HEK293 (cell line): ENCODE data around the gene ERBB2.
"Not testable (repeated sequence)": the region's sequence is repeated elsewhere in the genome, so short reads cannot be mapped to it uniquely, and the experiment has no call there.

Experiments used
- CTCF ChIA-PET: fragments of 350-600 bp; formaldehyde crosslinking; extraction: SDS; loops from one replicate; lab custom pipeline; 2021; ENCODE audit warnings: antibody characterized with exemption; lab: Yijun Ruan, JAX
- POLR2A ChIA-PET: fragments of 300-600 bp; formaldehyde crosslinking; extraction: SDS; loops from one replicate; lab custom pipeline; 2020; ENCODE audit warnings: antibody characterized with exemption, inconsistent platforms; lab: Yijun Ruan, JAX
- H3K27ac ChIP-seq: fragments of 200-500 bp; sonication (Bioruptor generic); 2 replicates; pipeline ENCODE4 v1.5.1; 2014; ENCODE audit warnings: low read depth, low read length, control low read depth, inconsistent platforms; ENCODE audit errors: extremely low read depth
- H3K36me3 ChIP-seq, 2 experiments: fragments of 200-500 bp in 1 of 2; sonication (Bioruptor generic) in 1 of 2; 1 replicate in 1 of 2; 2 replicates in 1 of 2; pipeline ENCODE4 v1.5.1; 2014 to 2017; ENCODE audit warnings: inconsistent platforms in 2 of 2, low read length in 2 of 2; ENCODE audit not compliant: control insufficient read depth in 2 of 2, insufficient read depth in 1 of 2
- H3K4me1 ChIP-seq: fragments of 200-500 bp; sonication (Bioruptor generic); 2 replicates; pipeline ENCODE4 v1.5.1; 2014; ENCODE audit warnings: mild to moderate bottlenecking, low read length, inconsistent platforms; ENCODE audit not compliant: control insufficient read depth, insufficient read depth
- H3K4me3 ChIP-seq: 2 replicates; pipeline ENCODE4 v1.5.1; 2011; ENCODE audit warnings: low read depth, mild to moderate bottlenecking, control low read depth, low read length, moderate library complexity
- H3K9me3 ChIP-seq: fragments of 200-500 bp; sonication (Bioruptor generic); 2 replicates; pipeline ENCODE4 v1.5.1; 2014; ENCODE audit warnings: low read depth, low read length, inconsistent platforms; ENCODE audit not compliant: control insufficient read depth, insufficient read depth
- FEZF1 ChIP-seq: fragments of 450-650 bp; formaldehyde crosslinking; IDR thresholded peaks from 2 replicates; pipeline ENCODE4 v1.5.1; 2016; ENCODE audit warnings: missing biosample characterization, missing genetic modification characterization
- GLIS2 ChIP-seq: fragments of 450-650 bp; formaldehyde crosslinking; IDR thresholded peaks from 2 replicates; pipeline ENCODE4 v1.5.1; 2016; ENCODE audit warnings: missing biosample characterization, missing genetic modification characterization
- PRDM10 ChIP-seq: fragments of 450-650 bp; formaldehyde crosslinking; IDR thresholded peaks from 2 replicates; pipeline ENCODE4 v1.5.1; 2016; ENCODE audit warnings: missing biosample characterization, missing genetic modification characterization
- REST ChIP-seq: fragments of 450-650 bp; formaldehyde crosslinking; IDR thresholded peaks from 2 replicates; pipeline ENCODE4 v1.5.1; 2016; ENCODE audit warnings: missing biosample characterization, missing genetic modification characterization
- SP2 ChIP-seq: fragments of 450-650 bp; formaldehyde crosslinking; IDR thresholded peaks from 2 replicates; pipeline ENCODE4 v1.5.1; 2016; ENCODE audit warnings: missing biosample characterization, missing genetic modification characterization
- SP7 ChIP-seq: fragments of 450-650 bp; formaldehyde crosslinking; IDR thresholded peaks from 2 replicates; pipeline ENCODE4 v1.5.1; 2016; ENCODE audit warnings: missing biosample characterization, missing genetic modification characterization
- TRIM28 ChIP-seq: IDR thresholded peaks from 2 replicates; pipeline ENCODE4 v1.6.1; 2011; ENCODE audit warnings: low read length, control low read depth, borderline replicate concordance
- ZBTB17 ChIP-seq: fragments of 450-650 bp; formaldehyde crosslinking; IDR thresholded peaks from 2 replicates; pipeline ENCODE4 v1.5.1; 2016; ENCODE audit warnings: missing biosample characterization, missing genetic modification characterization
- ZFP41 ChIP-seq: fragments of 450-650 bp; formaldehyde crosslinking; IDR thresholded peaks from 2 replicates; pipeline ENCODE4 v1.5.1; 2016; ENCODE audit warnings: missing biosample characterization, missing genetic modification characterization, borderline replicate concordance
- ZNF121 ChIP-seq: fragments of 450-650 bp; formaldehyde crosslinking; IDR thresholded peaks from 2 replicates; pipeline ENCODE4 v1.5.1; 2016; ENCODE audit warnings: missing biosample characterization, missing genetic modification characterization
- ZNF146 ChIP-seq: fragments of 450-650 bp; formaldehyde crosslinking; IDR thresholded peaks from 2 replicates; pipeline ENCODE4 v1.5.1; 2016; ENCODE audit warnings: missing biosample characterization, missing genetic modification characterization
- ZNF398 ChIP-seq: fragments of 450-650 bp; formaldehyde crosslinking; IDR thresholded peaks from 2 replicates; pipeline ENCODE4 v1.5.1; 2017; ENCODE audit warnings: missing biosample characterization, missing genetic modification characterization
- ZNF426 ChIP-seq: fragments of 450-650 bp; formaldehyde crosslinking; IDR thresholded peaks from 2 replicates; pipeline ENCODE4 v1.5.1; 2017; ENCODE audit warnings: missing biosample characterization, missing genetic modification characterization, mild to moderate bottlenecking, inconsistent platforms, moderate library complexity
- ZNF544 ChIP-seq: fragments of 450-650 bp; formaldehyde crosslinking; IDR thresholded peaks from 2 replicates; pipeline ENCODE4 v1.5.0; 2017; ENCODE audit warnings: missing biosample characterization, missing genetic modification characterization
- ZNF600 ChIP-seq: fragments of 450-650 bp; formaldehyde crosslinking; IDR thresholded peaks from 2 replicates; pipeline ENCODE4 v1.5.1; 2016; ENCODE audit warnings: missing biosample characterization, missing genetic modification characterization
- ZNF629 ChIP-seq: fragments of 450-650 bp; formaldehyde crosslinking; IDR thresholded peaks from 2 replicates; pipeline ENCODE4 v1.5.1; 2017; ENCODE audit warnings: missing biosample characterization, missing genetic modification characterization
- ZNF76 ChIP-seq: fragments of 450-650 bp; formaldehyde crosslinking; IDR thresholded peaks from 2 replicates; pipeline ENCODE4; 2016; ENCODE audit warnings: low read depth, missing biosample characterization, missing genetic modification characterization, borderline replicate concordance
- TF ChIP-seq, protein P1 (sequence below): fragments of 450-650 bp; formaldehyde crosslinking; IDR thresholded peaks from 2 replicates; pipeline ENCODE4 v1.5.1; 2017; ENCODE audit warnings: missing biosample characterization, missing genetic modification characterization
- TF ChIP-seq, protein P2 (sequence below): fragments of 450-650 bp; formaldehyde crosslinking; IDR thresholded peaks from 2 replicates; pipeline ENCODE4 v1.5.1; 2016; ENCODE audit warnings: missing biosample characterization, missing genetic modification characterization

The ERBB2 gene

GRCh38 chr17:39699157-39699817 lies 577 bp upstream of the ERBB2 start:
- Histone ChIP-seq H3K4me1 (peaks cover 13% of the 10 kb centered on the region; the same call in 1 of the 2 replicates), H3K27ac (peak overlapping the region; percentile 68; the same call in 1 of the 2 replicates), H3K4me3 (peak overlapping the region; percentile 81), H3K36me3 (peaks cover 0 to 35% of the 10 kb centered on the region in 2 experiments; a peak in 1 of 3 replicates)
- CTCF ChIA-PET: interaction anchor here (0.6 to 3.5 kb wide), 10 partner anchors 11 to 259 kb away, joined by 3 to 22 read pairs (median 5); partner anchors contain the start of genes MIEN1 and PGAP3
- TF ChIP-seq SP7 (tag by site-specific recombination): 0 out of 2 replicates have a peak, but pooled peaks have one; percentile 22
- not testable (repeated sequence) for H3K9me3 ChIP-seq
- POLR2A ChIA-PET: interaction anchor here (0.7 to 2.4 kb wide), 24 partner anchors 8 to 414 kb away, joined by 3 to 42 read pairs (median 5); partner anchors contain the start of genes LRRC3C, MIEN1, ORMDL3 and PGAP3

DNA sequence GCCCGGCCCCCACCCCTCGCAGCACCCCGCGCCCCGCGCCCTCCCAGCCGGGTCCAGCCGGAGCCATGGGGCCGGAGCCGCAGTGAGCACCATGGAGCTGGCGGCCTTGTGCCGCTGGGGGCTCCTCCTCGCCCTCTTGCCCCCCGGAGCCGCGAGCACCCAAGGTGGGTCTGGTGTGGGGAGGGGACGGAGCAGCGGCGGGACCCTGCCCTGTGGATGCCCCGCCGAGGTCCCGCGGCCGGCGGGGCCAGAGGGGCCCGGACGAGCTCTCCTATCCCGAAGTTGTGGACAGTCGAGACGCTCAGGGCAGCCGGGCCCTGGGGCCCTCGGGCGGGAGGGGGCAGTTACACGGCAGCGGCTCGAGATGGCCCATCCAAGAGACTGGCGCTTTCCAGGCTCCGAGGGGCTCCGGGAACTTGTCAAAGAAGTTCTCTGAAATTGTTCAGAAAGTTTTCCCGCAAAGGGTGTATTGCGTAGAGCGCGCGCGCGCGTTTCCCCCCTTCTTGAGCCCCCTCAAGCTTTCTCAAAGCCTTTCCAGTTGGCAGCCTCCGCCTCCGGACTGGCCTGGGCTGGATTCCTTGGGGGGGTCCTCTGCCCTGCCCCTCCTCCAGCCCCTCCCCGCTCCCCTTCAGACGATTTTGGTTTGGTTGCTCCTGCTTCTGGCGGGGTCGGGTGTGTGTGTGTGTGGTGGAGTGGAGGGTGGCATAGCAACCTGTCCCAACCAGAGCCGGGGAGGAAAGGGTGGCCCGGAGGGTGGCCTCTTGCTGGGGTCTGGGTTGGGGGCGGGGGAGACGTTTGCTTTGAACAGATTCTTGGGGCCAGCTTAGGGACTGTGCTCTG lies 504 bp downstream of the ERBB2 start:
- Histone ChIP-seq H3K4me3 (peak overlapping the region; percentile 81), H3K9me3 (no peaks in the 10 kb centered on the region), H3K36me3 (peaks cover 0 to 25% of the 10 kb centered on the region in 2 experiments; a peak in 1 of 3 replicates), H3K27ac (peak overlapping the region; percentile 68; the same call in 1 of the 2 replicates), H3K4me1 (peaks cover 13% of the 10 kb centered on the region; the same call in 1 of the 2 replicates)
- ChIA-PET CTCF (interaction anchor here (0.6 to 3.5 kb wide), 15 partner anchors 12 to 258 kb away, joined by 3 to 22 read pairs (median 3); partner anchors contain the start of genes MIEN1 and PGAP3), POLR2A (interaction anchor here (0.7 to 2.4 kb wide), 26 partner anchors 9 to 413 kb away, joined by 3 to 42 read pairs (median 5); partner anchors contain the start of genes LRRC3C, MIEN1, ORMDL3 and PGAP3)
- no peak for TF ChIP-seq ZFP41 (tag by site-specific recombination)
- TF ChIP-seq FEZF1: no peak
- TF ChIP-seq REST (tag by site-specific recombination): no peak
- TF ChIP-seq PRDM10 (tag by site-specific recombination): peak; percentile 97
- no peak for TF ChIP-seq ZNF146
- TF ChIP-seq ZNF629 (tag by site-specific recombination): no peak
- TF ChIP-seq ZNF121 (tag by site-specific recombination): no peak
- peak; percentile 74 for TF ChIP-seq ZNF600 (tag by site-specific recombination)
- TF ChIP-seq, protein P1, sequence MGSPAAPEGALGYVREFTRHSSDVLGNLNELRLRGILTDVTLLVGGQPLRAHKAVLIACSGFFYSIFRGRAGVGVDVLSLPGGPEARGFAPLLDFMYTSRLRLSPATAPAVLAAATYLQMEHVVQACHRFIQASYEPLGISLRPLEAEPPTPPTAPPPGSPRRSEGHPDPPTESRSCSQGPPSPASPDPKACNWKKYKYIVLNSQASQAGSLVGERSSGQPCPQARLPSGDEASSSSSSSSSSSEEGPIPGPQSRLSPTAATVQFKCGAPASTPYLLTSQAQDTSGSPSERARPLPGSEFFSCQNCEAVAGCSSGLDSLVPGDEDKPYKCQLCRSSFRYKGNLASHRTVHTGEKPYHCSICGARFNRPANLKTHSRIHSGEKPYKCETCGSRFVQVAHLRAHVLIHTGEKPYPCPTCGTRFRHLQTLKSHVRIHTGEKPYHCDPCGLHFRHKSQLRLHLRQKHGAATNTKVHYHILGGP (tag by site-specific recombination): no peak
- TF ChIP-seq ZNF544 (tag by site-specific recombination): no peak
- TF ChIP-seq ZNF426 (tag by site-specific recombination): no peak
- TF ChIP-seq GLIS2: peak; percentile 65
- peak; percentile 85 for TF ChIP-seq ZNF398
- TF ChIP-seq, protein P2, sequence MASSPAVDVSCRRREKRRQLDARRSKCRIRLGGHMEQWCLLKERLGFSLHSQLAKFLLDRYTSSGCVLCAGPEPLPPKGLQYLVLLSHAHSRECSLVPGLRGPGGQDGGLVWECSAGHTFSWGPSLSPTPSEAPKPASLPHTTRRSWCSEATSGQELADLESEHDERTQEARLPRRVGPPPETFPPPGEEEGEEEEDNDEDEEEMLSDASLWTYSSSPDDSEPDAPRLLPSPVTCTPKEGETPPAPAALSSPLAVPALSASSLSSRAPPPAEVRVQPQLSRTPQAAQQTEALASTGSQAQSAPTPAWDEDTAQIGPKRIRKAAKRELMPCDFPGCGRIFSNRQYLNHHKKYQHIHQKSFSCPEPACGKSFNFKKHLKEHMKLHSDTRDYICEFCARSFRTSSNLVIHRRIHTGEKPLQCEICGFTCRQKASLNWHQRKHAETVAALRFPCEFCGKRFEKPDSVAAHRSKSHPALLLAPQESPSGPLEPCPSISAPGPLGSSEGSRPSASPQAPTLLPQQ (tag by site-specific recombination): no peak
- TF ChIP-seq SP2 (tag by site-specific recombination): no peak
- TF ChIP-seq ZBTB17 (tag by site-specific recombination): 0 out of 2 replicates have a peak, but pooled peaks have one; percentile 0
- no peak for TF ChIP-seq TRIM28
- no peak for TF ChIP-seq ZNF76 (tag by site-specific recombination)
